ENCODE data around the gene NCAPD3.
A peak's percentile ranks its signal among the peaks of the same experiment; 100 is the strongest.
"Not testable (repeated sequence)": the region's sequence is repeated elsewhere in the genome, so short reads cannot be mapped to it uniquely, and the experiment has no call there.

NCAPD3 gene

GRCh38 chr11:134260983-134261382 lies 37.2 kb upstream of the NCAPD3 start:
- H3K4me3 ChIP-seq (replicated peaks in 1 of 2; ENCODE audit: low read depth in 2 of 2, low read length in 2 of 2) = no peak overlapping the region
- DNase-seq (ENCODE audit: low read depth in 2 of 2) = no peak
- no peak for TF ChIP-seq CTCF (IDR thresholded peaks at IDR 0.05; ENCODE audit: low read depth, low read length)

DNA sequence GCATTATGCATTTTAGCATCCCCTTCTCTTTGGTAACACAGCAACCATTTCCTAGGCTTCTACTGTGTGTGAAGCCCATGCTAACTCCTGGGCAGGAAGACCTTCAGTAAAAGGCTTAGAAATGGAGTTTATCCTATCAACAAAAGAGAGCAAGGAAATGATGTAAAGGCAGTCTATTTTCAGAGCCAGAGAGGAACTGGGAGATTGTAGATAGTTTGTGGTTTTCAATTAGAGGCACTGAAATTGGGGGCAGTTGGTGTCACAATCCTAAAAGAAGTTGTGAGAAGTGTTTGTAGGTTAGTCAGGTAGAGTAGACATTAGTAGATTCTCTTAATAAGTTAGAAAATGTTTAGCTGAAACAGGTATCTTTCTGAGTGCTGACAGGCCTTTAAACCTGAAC lies 36.7 kb upstream of the NCAPD3 start:
- TF ChIP-seq CTCF (IDR thresholded peaks at IDR 0.05; ENCODE audit: low read depth, low read length) = no peak
- no peak for DNase-seq (ENCODE audit: low read depth in 2 of 2)
- H3K4me3 ChIP-seq (replicated peaks in 1 of 2; ENCODE audit: low read depth in 2 of 2, low read length in 2 of 2) = no peak overlapping the region

- no peak for DNase-seq (ENCODE audit: low read depth in 2 of 2)
- no peak overlapping the region for H3K4me3 ChIP-seq (replicated peaks in 1 of 2; ENCODE audit: low read depth in 2 of 2, low read length in 2 of 2)
- no peak for TF ChIP-seq CTCF (IDR thresholded peaks at IDR 0.05; ENCODE audit: low read depth, low read length)
These were observed 34.8 kb upstream of the NCAPD3 start for GRCh38 chr11:134258577-134258976.

- no peak for TF ChIP-seq CTCF (IDR thresholded peaks at IDR 0.05; ENCODE audit: low read depth, low read length)
- no peak for DNase-seq (ENCODE audit: low read depth in 2 of 2)
These were observed 33.3 kb upstream of the NCAPD3 start for GRCh38 chr11:134257101-134257500.

DNA sequence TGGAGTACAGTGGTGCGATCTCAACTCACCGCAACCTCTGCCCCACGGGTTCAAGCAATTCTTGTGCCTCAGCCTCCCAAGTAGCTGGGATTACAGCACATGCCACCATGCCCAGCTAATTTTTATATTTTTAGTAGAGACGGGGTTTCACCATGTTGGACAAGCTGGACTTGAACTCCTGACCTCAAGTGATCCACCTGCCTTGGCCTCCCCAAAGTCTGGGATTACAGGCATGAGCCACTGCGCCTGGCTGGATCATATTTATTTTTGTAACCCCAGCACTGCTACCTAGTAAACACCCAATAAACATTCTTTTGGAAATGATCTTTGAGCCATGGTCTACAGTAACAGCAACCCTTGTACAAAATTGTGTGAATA lies 31.4 kb upstream of the NCAPD3 start:
- not testable (repeated sequence) for DNase-seq (ENCODE audit: low read depth in 2 of 2); H3K4me3 ChIP-seq (replicated peaks in 1 of 2; ENCODE audit: low read depth in 2 of 2, low read length in 2 of 2)

More at GRCh38 chr11:134257101-134257500, 33.3 kb upstream of the NCAPD3 start:
- no peak overlapping the region for H3K4me3 ChIP-seq (replicated peaks in 1 of 2; ENCODE audit: low read depth in 2 of 2, low read length in 2 of 2)

DNA sequence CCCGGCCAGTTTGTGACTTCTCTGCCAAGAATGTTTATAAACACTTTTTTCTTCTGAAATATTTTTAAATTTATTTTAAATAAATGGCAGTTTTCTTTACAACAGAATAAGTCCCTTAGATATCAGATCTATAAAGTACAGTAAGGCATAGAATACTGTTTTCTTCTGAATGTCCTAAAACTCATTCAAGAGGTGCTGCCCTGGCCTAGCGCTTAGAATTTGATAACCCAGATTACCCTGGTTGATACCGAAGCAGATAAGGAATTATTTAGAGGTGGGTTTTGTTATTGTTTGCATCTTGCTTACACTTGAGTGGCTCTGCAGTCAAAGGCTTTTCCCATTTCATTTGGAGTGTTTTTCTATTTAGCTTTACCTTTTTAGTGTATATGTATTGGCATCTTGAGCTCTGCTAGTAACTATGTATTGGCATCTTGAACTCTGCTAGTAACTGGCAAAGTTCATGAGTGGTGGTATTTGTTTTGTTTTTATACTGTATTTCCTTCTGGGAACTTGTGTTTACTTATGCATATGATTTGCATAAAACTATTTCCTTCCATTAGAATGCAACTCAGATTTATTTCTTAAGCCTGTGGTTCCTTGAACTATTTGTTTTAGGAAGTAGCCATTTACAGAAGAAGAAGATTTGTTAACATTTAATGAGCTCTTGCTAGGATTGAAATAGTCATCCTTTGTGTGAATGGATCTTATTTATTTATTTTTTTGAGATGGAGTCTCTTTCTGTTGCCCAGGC lies 30.8 kb upstream of the NCAPD3 start:
- no peak for TF ChIP-seq CTCF (IDR thresholded peaks at IDR 0.05; ENCODE audit: low read depth, low read length)
- peak overlapping the region in 1 of 2 donors; percentile 87 for H3K4me3 ChIP-seq (replicated peaks in 1 of 2; ENCODE audit: low read depth in 2 of 2, low read length in 2 of 2)
- DNase-seq (ENCODE audit: low read depth in 2 of 2) = no peak

- H3K4me3 ChIP-seq (replicated peaks in 1 of 2; ENCODE audit: low read depth in 2 of 2, low read length in 2 of 2) = peak within 1 kb of the TSS; percentile 87 to 93
- peak; percentile 97 to 98 for DNase-seq (ENCODE audit: low read depth in 2 of 2)
- no peak for TF ChIP-seq CTCF (IDR thresholded peaks at IDR 0.05; ENCODE audit: low read depth, low read length)
These were observed 29.6 kb upstream of the NCAPD3 start, which contains the start of the genes ACAD8 and THYN1 for GRCh38 chr11:134253188-134253993. ACAD8 (plus strand) TSS chr11:134253568; CDS start chr11:134253601, 33 bp downstream. THYN1 (minus strand) TSS chr11:134253352; CDS start chr11:134252882, 470 bp downstream.

Data from cardiac fibroblast (primary cell).